Upper lobe of right lung (tissue), 1 donor: ENCODE measurements around the gene EBP. TPM values are rescaled to one million over a fixed set of nuclear protein-coding genes. Genes with fewer than 3 reads are reported as not detected.
"Not testable (repeated sequence)": the region's sequence is repeated elsewhere in the genome, so short reads cannot be mapped to it uniquely, and the experiment has no call there.

Source experiments
- ATAC-seq: fragments of 200-7000 bp; cut with Tn5 transposase; one replicate; pipeline ENCODE4 v1.9.1; 2020; ENCODE audit warnings: mild to moderate bottlenecking, moderate library complexity
- DNase-seq: peaks from one replicate; pipeline ENCODE4 v3.0.0-alpha.2; 2020
- H3K27ac ChIP-seq: fragments of 200-600 bp; one replicate; pipeline ENCODE4 v1.8.0; 2022
- H3K27me3 ChIP-seq: fragments of 200-600 bp; one replicate; pipeline ENCODE4 v1.8.0; 2022; ENCODE audit warnings: mild to moderate bottlenecking
- H3K36me3 ChIP-seq: fragments of 200-600 bp; one replicate; pipeline ENCODE4 v1.8.0; 2022
- H3K4me1 ChIP-seq: fragments of 200-600 bp; one replicate; pipeline ENCODE4 v1.8.0; 2022
- H3K4me3 ChIP-seq: fragments of 200-600 bp; one replicate; pipeline ENCODE4 v1.8.0; 2022; ENCODE audit warnings: mild to moderate bottlenecking
- H3K9me3 ChIP-seq: fragments of 200-600 bp; one replicate; pipeline ENCODE4 v1.8.0; 2022
- intact Hi-C: fragments of 100-400 bp; cut with DNase I; formaldehyde crosslinking; loops from one replicate; pipeline ENCODE4 v1.11.0; 2022
- total RNA-seq: library from RNA; stranded (reverse); fragmentation: NEBNext Ultra II Directional; extraction: Animal tissue kit (Norgen Biotek cat#: 25700); gene quantifications from one replicate; pipeline ENCODE4 v1.2.1, GENCODE V29; 2021
- TF ChIP-seq, protein P1 (sequence below): fragments of 200-600 bp; IDR thresholded peaks from one replicate; pipeline ENCODE4 v1.8.0; 2022; ENCODE audit warnings: antibody characterized with exemption
- donor health status: DM: no; HTN: yes; CAD: no; lungs with severe emphysema.

EBP gene
- total RNA-seq, 1 donor from 2014 or later = 93.4 TPM

DNA sequence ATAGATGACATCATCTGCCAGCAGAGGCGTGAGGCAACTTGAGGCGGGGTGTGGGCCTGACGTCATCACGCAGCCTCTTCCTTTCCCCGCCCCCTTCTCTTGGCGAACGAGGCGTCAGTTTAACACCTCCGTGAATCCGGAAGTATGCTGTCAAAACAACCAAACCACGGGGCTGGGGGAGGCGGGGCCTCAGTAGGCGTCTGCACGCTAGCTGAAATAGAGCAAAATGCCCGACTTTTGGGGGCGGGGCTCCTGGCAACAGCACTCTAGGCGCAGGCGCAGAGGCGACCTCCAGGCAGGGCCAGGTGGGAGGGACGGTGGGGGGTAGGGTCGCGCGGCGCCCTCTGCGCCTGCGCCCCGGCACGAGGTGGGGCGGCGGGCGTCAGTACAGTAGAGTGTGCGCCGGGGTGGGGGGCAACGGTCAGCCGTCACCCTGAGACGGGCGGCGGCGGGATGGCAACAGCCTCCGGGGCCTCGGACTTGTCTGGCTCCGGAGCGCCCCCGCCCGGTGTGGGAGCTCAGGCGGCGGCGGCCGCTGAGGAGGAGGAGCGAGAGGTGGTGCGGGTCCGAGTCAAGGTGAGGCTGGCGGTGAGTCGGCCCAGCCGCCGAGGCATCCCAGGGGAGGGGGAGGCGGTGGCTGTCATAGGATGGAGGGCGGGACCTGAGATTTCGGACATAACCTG, 17.9 kb downstream of the EBP start, which contains the start of gene TBC1D25:
Gene TBC1D25 (plus strand): TSS at position 370 of the 683 bp plus-strand sequence. CDS start 84 bp downstream, at position 454.
- ATAC-seq = peak; percentile 96
- intact Hi-C loops = no loop called here

GRCh38 chrX:48540028-48540375, 18.4 kb downstream of the EBP start:
- Histone ChIP-seq H3K36me3 (peaks cover 7% of the 10 kb centered on the region), H3K27ac (peak overlapping the region; percentile 87), H3K27me3 (no peaks in the 10 kb centered on the region), H3K9me3 (no peaks in the 10 kb centered on the region), H3K4me3 (peak overlapping the region; percentile 66), H3K4me1 (peaks cover 7% of the 10 kb centered on the region)
- peak; percentile 79 for ATAC-seq
- no peak for DNase-seq
- intact Hi-C loops = no loop called here
- TF ChIP-seq, protein P1, sequence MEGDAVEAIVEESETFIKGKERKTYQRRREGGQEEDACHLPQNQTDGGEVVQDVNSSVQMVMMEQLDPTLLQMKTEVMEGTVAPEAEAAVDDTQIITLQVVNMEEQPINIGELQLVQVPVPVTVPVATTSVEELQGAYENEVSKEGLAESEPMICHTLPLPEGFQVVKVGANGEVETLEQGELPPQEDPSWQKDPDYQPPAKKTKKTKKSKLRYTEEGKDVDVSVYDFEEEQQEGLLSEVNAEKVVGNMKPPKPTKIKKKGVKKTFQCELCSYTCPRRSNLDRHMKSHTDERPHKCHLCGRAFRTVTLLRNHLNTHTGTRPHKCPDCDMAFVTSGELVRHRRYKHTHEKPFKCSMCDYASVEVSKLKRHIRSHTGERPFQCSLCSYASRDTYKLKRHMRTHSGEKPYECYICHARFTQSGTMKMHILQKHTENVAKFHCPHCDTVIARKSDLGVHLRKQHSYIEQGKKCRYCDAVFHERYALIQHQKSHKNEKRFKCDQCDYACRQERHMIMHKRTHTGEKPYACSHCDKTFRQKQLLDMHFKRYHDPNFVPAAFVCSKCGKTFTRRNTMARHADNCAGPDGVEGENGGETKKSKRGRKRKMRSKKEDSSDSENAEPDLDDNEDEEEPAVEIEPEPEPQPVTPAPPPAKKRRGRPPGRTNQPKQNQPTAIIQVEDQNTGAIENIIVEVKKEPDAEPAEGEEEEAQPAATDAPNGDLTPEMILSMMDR = no peak

More for the DNA sequence above, 17.9 kb downstream of the EBP start, which contains the start of gene TBC1D25:
- DNase-seq = peak; percentile 98
- Histone ChIP-seq H3K4me3 (peak within 1 kb of the TSS; percentile 66), H3K27ac (peak within 1 kb of the TSS; percentile 87), H3K27me3 (no peaks in the 10 kb centered on the region), H3K36me3 (peaks cover 1% of the 10 kb centered on the region), H3K9me3 (no peaks in the 10 kb centered on the region), H3K4me1 (peaks cover 7% of the 10 kb centered on the region)
- TF ChIP-seq, protein P1 = peak; percentile 41

DNA sequence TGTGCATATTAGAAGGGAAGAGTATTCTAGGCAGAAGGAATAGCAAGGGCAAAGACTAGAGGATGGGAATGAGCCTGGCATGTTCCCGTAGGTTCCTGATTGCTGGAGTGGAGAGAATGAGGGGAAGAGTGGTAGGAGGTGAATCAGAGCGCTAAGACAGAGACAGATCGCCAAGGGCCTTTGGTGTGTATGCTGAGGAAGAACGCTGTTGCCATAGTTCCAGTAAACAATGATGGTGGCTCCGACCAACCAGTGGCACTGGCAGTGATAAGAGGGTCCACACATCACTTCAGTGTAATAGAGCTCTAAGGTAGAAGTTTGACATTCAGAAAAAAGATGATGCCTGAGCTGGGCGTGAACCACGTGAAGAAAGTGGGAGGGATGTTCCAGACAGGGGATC, 18.9 kb downstream of the EBP start:
- Histone ChIP-seq H3K27me3 (no peaks in the 10 kb centered on the region), H3K9me3 (no peaks in the 10 kb centered on the region), H3K27ac (peak overlapping the region; percentile 87), H3K36me3 (peaks cover 11% of the 10 kb centered on the region), H3K4me3 (peak overlapping the region; percentile 66), H3K4me1 (peaks cover 7% of the 10 kb centered on the region)
- intact Hi-C loops = no loop called here
- ATAC-seq (no peak), DNase-seq (no peak)
- TF ChIP-seq, protein P1 = no peak

DNA sequence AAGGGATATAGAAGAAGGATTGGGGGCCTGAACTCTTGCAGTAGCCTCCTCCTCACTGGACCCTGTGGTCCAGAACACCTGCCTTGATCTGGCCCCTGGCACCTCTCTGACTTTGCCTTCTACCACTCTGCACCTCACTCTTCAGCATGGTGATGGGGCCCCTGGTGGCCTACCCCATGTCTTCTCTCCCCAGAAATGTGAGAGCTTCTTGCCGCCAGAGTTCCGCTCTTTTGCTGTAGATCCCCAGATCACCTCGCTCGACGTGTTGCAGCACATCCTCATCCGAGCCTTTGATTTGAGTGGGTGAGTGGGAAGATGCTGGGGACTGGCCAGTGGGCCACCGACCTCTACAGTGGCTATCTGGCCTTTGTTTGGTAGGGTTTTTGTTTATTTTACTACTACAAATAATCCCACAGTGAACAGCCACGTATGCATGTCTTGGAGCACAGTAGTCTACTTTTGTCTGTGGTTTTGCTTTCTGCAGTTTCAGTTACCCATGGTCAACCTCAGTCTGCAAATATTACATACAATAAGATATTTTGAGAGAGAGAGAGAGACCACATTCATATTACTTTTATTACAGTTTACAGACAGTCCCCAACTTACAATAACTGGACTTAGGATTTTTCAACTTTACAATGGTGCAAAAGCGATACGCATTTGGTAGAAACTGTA, 19.7 kb downstream of the EBP start:
- Histone ChIP-seq H3K36me3 (peaks cover 15% of the 10 kb centered on the region), H3K4me1 (peaks cover 7% of the 10 kb centered on the region), H3K9me3 (no peaks in the 10 kb centered on the region), H3K27ac (no peak overlapping the region), H3K27me3 (no peaks in the 10 kb centered on the region), H3K4me3 (no peak overlapping the region)
- TF ChIP-seq, protein P1 = no peak
- intact Hi-C loops = no loop called here
- ATAC-seq (no peak), DNase-seq (no peak)

- ATAC-seq = no peak
- Histone ChIP-seq H3K27ac (no peak overlapping the region), H3K4me1 (no peaks in the 10 kb centered on the region), H3K36me3 (peaks cover 15% of the 10 kb centered on the region), H3K27me3 (no peaks in the 10 kb centered on the region), H3K9me3 (no peaks in the 10 kb centered on the region), H3K4me3 (no peak overlapping the region)
- TF ChIP-seq, protein P1 = no peak
- no peak for DNase-seq
- intact Hi-C loops = no loop called here
Measured at GRCh38 chrX:48548871-48549270, 27.3 kb downstream of the EBP start.

DNA sequence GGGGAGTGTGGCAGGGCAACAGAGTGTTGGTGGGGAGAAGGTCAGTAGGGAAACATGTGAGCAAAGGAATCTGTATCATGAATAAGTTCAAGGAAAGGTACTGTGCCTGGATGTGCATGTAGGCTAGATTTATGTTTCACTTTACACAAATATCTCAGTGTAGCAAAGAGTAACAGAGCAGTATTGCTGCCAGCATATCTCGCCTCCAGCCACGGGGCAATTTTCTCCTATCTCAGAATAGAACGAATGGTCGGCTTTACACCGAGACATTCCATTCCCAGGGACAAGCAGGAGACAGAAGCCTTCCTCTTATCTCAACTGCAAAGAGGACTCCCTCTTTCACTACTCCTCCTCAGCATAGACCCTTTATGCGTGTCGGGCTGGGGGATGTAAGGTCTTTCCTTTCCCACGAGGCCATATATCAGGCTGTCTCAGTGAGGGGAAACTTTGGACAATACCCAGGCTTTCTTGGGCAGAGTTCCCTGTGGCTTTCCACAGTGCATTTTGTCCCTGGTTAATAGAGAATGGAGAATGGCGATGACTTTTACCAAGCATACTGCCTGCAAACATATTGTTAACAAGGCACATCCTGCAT, 34.2 kb downstream of the EBP start:
- H3K4me1 ChIP-seq, H3K27me3 ChIP-seq, H3K9me3 ChIP-seq, DNase-seq, ATAC-seq, intact Hi-C loops, H3K27ac ChIP-seq, H3K4me3 ChIP-seq: not testable (repeated sequence)
- H3K36me3 ChIP-seq = peaks cover 13% of the 10 kb centered on the region
